Measurements from ENCODE around the gene SLC6A3. TPM values are rescaled to one million over a fixed set of nuclear protein-coding genes. Genes with fewer than 3 reads are reported as not detected.

The SLC6A3 gene
- total and polyA plus RNA-seq, 10 donors: 0.02 to 0.27 (median 0.07) TPM; not detected in 4

- intact Hi-C loops (cut with DNase I; ENCODE audit: low total_unique reads): no loop called here
Observed at GRCh38 chr5:1393571-1394501, 51.4 kb downstream of the SLC6A3 start.

DNA sequence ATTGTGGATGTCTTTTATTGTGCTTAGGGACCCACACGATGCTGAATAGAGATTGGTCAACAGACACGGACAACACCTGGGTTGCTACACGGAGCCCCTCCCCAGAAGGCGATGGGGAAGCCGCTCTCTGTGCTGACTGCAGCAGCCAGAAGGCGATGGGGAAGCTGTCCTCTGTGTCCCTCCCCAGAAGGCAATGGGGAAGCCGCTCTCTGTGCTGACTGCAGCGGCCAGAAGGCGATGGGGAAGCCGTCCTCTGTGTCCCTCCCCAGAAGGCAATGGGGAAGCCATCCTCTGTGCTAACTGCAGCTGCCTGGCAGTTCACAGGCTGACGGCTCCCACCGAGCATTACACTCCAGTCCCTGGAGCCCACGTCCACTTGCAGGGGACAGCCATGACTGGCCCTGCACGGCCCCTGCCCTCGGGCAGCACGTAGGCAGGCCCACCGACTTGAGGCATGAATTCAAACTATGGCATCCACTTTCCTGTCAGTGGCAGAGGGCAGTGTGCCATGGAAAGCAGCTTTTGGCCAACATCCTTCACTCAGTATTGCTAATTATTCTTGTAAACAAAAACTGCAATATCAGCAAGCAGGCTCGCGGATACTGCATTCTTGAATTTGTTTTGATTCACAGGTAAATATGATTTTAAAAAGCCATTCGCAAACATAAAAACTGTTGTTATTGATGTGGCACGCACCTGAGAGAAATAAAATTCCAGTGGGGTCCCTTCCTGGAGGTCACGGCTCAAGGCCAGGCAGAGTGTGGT is 52.3 kb downstream of the SLC6A3 start:
- WGBS, 5 donors: 56 to 69% (median 63%) methylated on average over 21 to 22 of the region's 22 CpGs
- peaks cover 0 to 85% (median 11%) of the 10 kb centered on the region in 7 donors for H3K27me3 ChIP-seq (replicated peaks in 1 of 7)
- no peaks in the 10 kb centered on the region for H3K4me1 ChIP-seq
- H3K4me3 ChIP-seq: no peak overlapping the region
- DNase-seq: no peak
- H3K9me3 ChIP-seq: no peaks in the 10 kb centered on the region
- intact Hi-C loops (cut with DNase I; ENCODE audit: low total_unique reads): no loop called here
- H3K36me3 ChIP-seq: no peaks in the 10 kb centered on the region
- TF ChIP-seq POLR2AphosphoS5 (IDR thresholded peaks at IDR 0.05) (no peak), POLR2A (IDR thresholded peaks at IDR 0.05) (no peak)
- TF ChIP-seq, protein P1, sequence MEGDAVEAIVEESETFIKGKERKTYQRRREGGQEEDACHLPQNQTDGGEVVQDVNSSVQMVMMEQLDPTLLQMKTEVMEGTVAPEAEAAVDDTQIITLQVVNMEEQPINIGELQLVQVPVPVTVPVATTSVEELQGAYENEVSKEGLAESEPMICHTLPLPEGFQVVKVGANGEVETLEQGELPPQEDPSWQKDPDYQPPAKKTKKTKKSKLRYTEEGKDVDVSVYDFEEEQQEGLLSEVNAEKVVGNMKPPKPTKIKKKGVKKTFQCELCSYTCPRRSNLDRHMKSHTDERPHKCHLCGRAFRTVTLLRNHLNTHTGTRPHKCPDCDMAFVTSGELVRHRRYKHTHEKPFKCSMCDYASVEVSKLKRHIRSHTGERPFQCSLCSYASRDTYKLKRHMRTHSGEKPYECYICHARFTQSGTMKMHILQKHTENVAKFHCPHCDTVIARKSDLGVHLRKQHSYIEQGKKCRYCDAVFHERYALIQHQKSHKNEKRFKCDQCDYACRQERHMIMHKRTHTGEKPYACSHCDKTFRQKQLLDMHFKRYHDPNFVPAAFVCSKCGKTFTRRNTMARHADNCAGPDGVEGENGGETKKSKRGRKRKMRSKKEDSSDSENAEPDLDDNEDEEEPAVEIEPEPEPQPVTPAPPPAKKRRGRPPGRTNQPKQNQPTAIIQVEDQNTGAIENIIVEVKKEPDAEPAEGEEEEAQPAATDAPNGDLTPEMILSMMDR (IDR thresholded peaks at IDR 0.05 in 8 of 11, conservative IDR thresholded peaks at IDR 0.05 in 3 of 11): no peak
- no peak overlapping the region for H3K27ac ChIP-seq

More at GRCh38 chr5:1393571-1394501, 51.4 kb downstream of the SLC6A3 start:
- Histone ChIP-seq H3K4me1 (no peaks in the 10 kb centered on the region), H3K9me3 (peaks cover 0 to 2% (median 0%) of the 10 kb centered on the region in 8 donors), H3K4me3 (no peak overlapping the region), H3K36me3 (no peaks in the 10 kb centered on the region), H3K27me3 (replicated peaks in 1 of 7) (peaks cover 0 to 77% (median 11%) of the 10 kb centered on the region in 7 donors), H3K27ac (no peak overlapping the region)
- no peak for DNase-seq
- WGBS, 5 donors: 63 to 69% (median 66%) methylated on average over 23 to 36 of the region's 36 CpGs
- TF ChIP-seq, protein P1 (IDR thresholded peaks at IDR 0.05 in 8 of 11, conservative IDR thresholded peaks at IDR 0.05 in 3 of 11): no peak
- no peak for TF ChIP-seq POLR2AphosphoS5 (IDR thresholded peaks at IDR 0.05)
- TF ChIP-seq POLR2A (IDR thresholded peaks at IDR 0.05): no peak

GRCh38 chr5:1392261-1392660 is 53.0 kb downstream of the SLC6A3 start:
- 72 to 80% (median 78%) methylated on average over 9 to 11 of the region's 11 CpGs for WGBS, 5 donors
- Histone ChIP-seq H3K4me1 (peaks cover 0 to 2% (median 0%) of the 10 kb centered on the region in 6 donors), H3K27ac (no peak overlapping the region), H3K36me3 (no peaks in the 10 kb centered on the region), H3K4me3 (no peak overlapping the region), H3K27me3 (replicated peaks in 1 of 7) (peaks cover 0 to 85% (median 11%) of the 10 kb centered on the region in 7 donors), H3K9me3 (no peaks in the 10 kb centered on the region)
- DNase-seq: no peak
- TF ChIP-seq, protein P1 (IDR thresholded peaks at IDR 0.05 in 8 of 11, conservative IDR thresholded peaks at IDR 0.05 in 3 of 11): no peak
- no peak for TF ChIP-seq POLR2A (IDR thresholded peaks at IDR 0.05)
- no peak for TF ChIP-seq POLR2AphosphoS5 (IDR thresholded peaks at IDR 0.05)
- intact Hi-C loops (cut with DNase I; ENCODE audit: low total_unique reads): no loop called here

Measured in spleen (tissue), 11 donors.